ENCODE data around the gene BIN2.

The BIN2 gene

DNA sequence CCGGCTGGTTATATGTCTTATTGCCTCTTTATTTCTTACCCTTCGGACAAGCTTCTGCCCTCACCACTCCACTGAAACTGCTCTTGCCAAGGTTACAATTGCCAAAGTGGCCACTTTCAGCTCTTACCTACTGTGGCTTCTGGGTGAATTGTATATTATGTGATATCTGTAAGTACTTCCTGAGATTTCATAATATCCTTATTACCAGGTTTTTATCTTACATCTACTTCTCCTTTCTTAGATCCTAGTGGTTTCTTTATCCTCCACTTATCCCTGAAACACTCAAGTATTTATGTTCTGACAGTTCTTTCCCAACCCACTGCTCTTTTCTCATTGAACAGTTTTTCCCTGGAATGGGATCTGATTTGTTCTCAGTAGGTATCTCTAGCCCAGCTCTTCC, 12.0 kb upstream of the BIN2 start:
- H3K4me3 ChIP-seq (ENCODE audit: low read length) = no peak overlapping the region
- DNase-seq (ENCODE audit: low read depth) = no peak
- TF ChIP-seq, protein P1, sequence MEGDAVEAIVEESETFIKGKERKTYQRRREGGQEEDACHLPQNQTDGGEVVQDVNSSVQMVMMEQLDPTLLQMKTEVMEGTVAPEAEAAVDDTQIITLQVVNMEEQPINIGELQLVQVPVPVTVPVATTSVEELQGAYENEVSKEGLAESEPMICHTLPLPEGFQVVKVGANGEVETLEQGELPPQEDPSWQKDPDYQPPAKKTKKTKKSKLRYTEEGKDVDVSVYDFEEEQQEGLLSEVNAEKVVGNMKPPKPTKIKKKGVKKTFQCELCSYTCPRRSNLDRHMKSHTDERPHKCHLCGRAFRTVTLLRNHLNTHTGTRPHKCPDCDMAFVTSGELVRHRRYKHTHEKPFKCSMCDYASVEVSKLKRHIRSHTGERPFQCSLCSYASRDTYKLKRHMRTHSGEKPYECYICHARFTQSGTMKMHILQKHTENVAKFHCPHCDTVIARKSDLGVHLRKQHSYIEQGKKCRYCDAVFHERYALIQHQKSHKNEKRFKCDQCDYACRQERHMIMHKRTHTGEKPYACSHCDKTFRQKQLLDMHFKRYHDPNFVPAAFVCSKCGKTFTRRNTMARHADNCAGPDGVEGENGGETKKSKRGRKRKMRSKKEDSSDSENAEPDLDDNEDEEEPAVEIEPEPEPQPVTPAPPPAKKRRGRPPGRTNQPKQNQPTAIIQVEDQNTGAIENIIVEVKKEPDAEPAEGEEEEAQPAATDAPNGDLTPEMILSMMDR (conservative IDR thresholded peaks at IDR 0.05; ENCODE audit: low read length) = no peak

DNA sequence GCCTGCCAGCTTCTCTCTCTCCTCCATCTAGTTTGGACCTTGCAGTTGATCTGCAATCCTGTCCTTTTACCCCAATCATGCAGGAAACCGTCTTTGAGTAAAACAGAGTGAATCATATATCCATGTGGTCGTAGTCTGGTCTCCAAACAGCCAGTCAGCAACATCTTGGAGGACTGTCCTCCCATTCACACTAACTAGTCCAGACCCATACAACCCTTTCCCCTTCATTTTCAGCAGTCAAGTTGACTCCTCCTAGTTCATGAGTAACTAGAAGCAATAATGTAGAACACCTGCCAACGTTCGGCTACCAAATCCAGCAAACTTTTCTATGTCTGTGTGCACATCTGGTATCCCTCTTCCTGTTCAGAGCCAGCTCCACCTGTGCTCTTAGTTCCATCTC, 10.8 kb upstream of the BIN2 start:
- no peak overlapping the region for H3K4me3 ChIP-seq (ENCODE audit: low read length)
- peak; percentile 33 for DNase-seq (ENCODE audit: low read depth)
- TF ChIP-seq, protein P1 (conservative IDR thresholded peaks at IDR 0.05; ENCODE audit: low read length) = no peak

DNA sequence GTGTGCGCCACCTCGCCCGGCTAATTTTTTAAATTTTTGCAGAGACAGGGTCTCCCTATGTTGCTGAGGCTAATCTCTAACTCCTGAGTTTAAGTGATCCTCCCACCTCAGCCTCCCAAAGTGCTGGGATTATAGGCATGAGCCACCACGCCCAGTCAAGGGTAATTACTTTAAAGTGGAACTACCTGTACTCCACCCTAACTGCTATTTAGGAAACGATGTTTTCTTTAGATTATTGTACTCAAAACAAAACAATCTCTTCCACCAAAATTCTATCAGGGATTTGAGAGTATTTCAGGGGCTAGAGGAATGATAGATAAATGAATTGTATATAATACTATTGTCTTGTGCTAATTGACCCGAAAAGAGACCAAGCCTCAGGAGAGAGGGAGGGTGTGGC, 9.6 kb upstream of the BIN2 start:
- TF ChIP-seq, protein P1 (conservative IDR thresholded peaks at IDR 0.05; ENCODE audit: low read length) = no peak
- H3K4me3 ChIP-seq (ENCODE audit: low read length) = no peak overlapping the region
- no peak for DNase-seq (ENCODE audit: low read depth)

DNA sequence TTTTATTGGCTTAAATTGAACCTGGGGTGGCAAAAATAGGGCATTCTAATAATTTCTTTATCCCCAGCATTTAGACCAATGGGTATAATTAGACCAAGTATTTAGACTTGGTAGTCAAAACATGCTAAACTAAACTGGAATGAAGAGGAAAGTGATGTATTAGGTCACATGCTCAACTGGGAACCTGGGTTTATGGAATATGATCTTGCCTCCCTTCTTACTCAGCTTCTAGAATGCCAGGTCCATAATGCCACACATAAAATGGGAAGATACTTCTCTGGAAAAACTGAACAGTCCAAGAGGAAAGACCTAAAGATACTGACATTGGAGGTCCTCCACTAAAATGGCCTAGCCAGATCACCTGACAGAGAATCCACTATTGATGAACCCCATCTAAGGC, 6.2 kb upstream of the BIN2 start:
- TF ChIP-seq, protein P1 (conservative IDR thresholded peaks at IDR 0.05; ENCODE audit: low read length) = no peak
- DNase-seq (ENCODE audit: low read depth) = no peak
- H3K4me3 ChIP-seq (ENCODE audit: low read length) = no peak overlapping the region

DNA sequence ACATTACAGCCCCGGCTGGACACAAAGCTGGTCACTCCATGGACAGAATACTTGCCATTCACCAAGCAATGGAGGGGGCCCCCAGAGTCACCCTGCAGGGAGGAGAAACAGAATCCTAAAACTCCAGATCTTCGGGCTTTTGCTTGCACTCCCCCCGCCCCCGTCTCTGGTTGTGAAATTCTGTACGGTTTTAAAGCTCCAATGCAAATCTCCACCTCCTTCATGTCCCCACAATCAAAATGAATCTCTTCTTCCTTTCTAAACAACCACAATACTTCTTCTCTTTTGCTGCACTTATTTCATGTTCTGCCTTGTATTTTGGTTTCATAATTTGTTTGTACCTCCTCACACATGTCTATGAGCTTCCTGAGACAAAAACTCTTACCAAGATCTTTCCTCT, 5.8 kb upstream of the BIN2 start:
- no peak for DNase-seq (ENCODE audit: low read depth)
- H3K4me3 ChIP-seq (ENCODE audit: low read length) = no peak overlapping the region
- TF ChIP-seq, protein P1 (conservative IDR thresholded peaks at IDR 0.05; ENCODE audit: low read length) = no peak

DNA sequence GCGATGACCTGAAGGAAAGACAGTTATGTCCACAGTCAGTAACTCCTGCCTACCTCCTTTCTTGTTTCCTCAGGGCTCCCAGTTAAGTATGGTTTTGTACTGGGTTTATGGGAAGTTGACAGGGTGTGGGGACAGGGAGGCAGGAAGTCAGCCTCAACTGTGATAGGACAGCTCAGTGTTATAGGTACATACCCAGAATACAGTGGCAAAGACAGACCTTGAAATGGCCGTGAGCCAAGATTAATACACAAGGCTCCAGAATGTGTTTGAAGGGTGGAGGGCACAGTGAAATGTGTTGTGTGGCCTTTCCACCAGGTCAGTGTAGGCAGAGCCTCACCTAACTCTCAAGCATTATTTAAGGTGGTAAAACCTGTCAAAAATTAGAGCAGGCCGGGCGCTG, 4.6 kb upstream of the BIN2 start:
- no peak for DNase-seq (ENCODE audit: low read depth)
- TF ChIP-seq, protein P1 (conservative IDR thresholded peaks at IDR 0.05; ENCODE audit: low read length) = no peak
- no peak overlapping the region for H3K4me3 ChIP-seq (ENCODE audit: low read length)

DNA sequence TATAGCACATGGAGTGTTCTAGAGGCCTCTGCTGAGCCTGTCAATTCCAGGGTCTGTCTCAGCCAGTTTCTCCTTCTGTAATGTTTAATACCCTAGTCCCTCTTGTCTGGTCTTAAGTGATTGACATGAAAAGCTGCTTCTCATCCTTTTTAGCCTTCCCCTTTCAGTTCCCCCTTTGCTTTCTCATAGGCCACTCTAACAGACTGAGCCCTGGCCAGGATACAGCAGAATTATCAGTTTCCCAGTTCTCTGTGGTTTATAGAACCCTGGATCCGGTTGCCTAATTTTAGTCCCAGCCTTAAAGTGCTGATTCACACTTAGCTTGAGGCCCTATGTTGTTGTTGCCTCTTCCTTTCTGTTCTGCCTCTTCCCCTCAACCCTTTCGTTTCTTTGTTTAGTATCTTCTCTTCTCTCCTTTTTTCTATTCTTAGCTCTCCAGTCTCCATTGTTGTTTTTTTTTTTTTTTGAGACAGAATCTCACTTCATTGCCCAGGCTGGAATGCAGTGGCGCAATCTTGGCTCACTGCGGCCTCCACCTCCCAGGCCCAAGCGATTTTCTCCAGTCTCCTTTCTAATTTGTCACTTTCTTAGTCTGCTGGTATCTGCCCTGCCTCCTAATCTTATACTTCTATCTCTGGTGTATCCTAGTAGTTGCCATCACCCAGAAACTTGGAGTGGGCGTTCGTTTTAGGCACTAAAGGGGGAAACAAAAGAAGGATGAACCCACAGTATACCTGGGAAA, 2.9 kb upstream of the BIN2 start:
- TF ChIP-seq, protein P1 (conservative IDR thresholded peaks at IDR 0.05; ENCODE audit: low read length) = no peak
- DNase-seq (ENCODE audit: low read depth) = peak; percentile 72
- H3K4me3 ChIP-seq (ENCODE audit: low read length) = no peak overlapping the region
